Fibroblast of gingiva (primary cell): Measurements from ENCODE around the gene NR6A1.

Experiments used
- DNase-seq: peaks from one replicate; pipeline ENCODE4 v3.0.0-alpha.2; 2011; ENCODE audit warnings: low read depth

The NR6A1 gene

GRCh38 chr9:124503713-124504529 is 267.2 kb downstream of the NR6A1 start:
- no peak for DNase-seq

- no peak for DNase-seq
Measured at GRCh38 chr9:124502711-124503702, 268.1 kb downstream of the NR6A1 start.

- no peak for DNase-seq
Measured at GRCh38 chr9:124501771-124502320, 269.3 kb downstream of the NR6A1 start.

GRCh38 chr9:124500796-124501611 is 270.1 kb downstream of the NR6A1 start:
- DNase-seq = no peak

GRCh38 chr9:124500028-124500795 is 270.9 kb downstream of the NR6A1 start:
- DNase-seq = no peak

GRCh38 chr9:124499216-124499615 is 271.9 kb downstream of the NR6A1 start:
- DNase-seq = no peak

- DNase-seq = no peak
Measured at GRCh38 chr9:124498499-124499146, 272.5 kb downstream of the NR6A1 start.

- DNase-seq = no peak
Measured at GRCh38 chr9:124498040-124498439, 273.1 kb downstream of the NR6A1 start.

GRCh38 chr9:124497441-124497840 is 273.7 kb downstream of the NR6A1 start:
- no peak for DNase-seq

GRCh38 chr9:124496463-124496862 is 274.6 kb downstream of the NR6A1 start:
- DNase-seq = no peak

- no peak for DNase-seq
Measured at GRCh38 chr9:124496075-124496449, 275.0 kb downstream of the NR6A1 start.

- no peak for DNase-seq
Measured at GRCh38 chr9:124495126-124496074, 275.7 kb downstream of the NR6A1 start.

GRCh38 chr9:124493794-124494479 is 277.2 kb downstream of the NR6A1 start:
- no peak for DNase-seq

- DNase-seq = no peak
Measured at GRCh38 chr9:124493218-124493617, 277.9 kb downstream of the NR6A1 start.

- DNase-seq = no peak
Measured at GRCh38 chr9:124492818-124493217, 278.3 kb downstream of the NR6A1 start.

GRCh38 chr9:124491049-124491975 is 279.8 kb downstream of the NR6A1 start:
- DNase-seq = no peak

GRCh38 chr9:124490004-124490403 is 281.1 kb downstream of the NR6A1 start:
- no peak for DNase-seq

- no peak for DNase-seq
Measured at GRCh38 chr9:124489222-124489621, 281.9 kb downstream of the NR6A1 start.
